Endothelial cell of umbilical vein (primary cell): ENCODE measurements around the gene ABTB1. TPM values are rescaled to one million over a fixed set of nuclear protein-coding genes. Genes with fewer than 3 reads are reported as not detected.

ENCODE experiments used
- BruUV-seq: library from RNA; stranded (reverse); fragments of 400-500 nt; replicated peaks from 2 replicates; lab custom pipeline; 2021; lab: Mats Ljungman, UMichigan
- CTCF ChIA-PET: fragments of 300-600, 350-600 bp; sonication (Branson Sonifier 250); formaldehyde crosslinking; loops from one replicate; lab custom pipeline; 2021; ENCODE audit warnings: antibody characterized with exemption, inconsistent platforms; lab: Charles Lee
- POLR2A ChIA-PET: fragments of 300-600, 350-600 bp; sonication (Branson Sonifier 250); formaldehyde crosslinking; loops from one replicate; lab custom pipeline; 2021; ENCODE audit warnings: antibody characterized with exemption, inconsistent platforms; lab: Charles Lee
- DNase-seq: peaks from one replicate; pipeline ENCODE4 v3.0.0-alpha.2; 2011; ENCODE audit warnings: low read depth, low spot score
- FAIRE-seq: peaks from 2 replicates; lab custom pipeline; 2011; peaks lifted over from hg19 to GRCh38; lab: Jason Lieb, UNC
- H2AFZ ChIP-seq: 2 replicates; pipeline ENCODE4 v1.6.0; 2012; ENCODE audit warnings: low read depth, low read length, control low read depth, inconsistent platforms
- H3K27ac ChIP-seq: 2 replicates; pipeline ENCODE4 v1.5.1; 2011; ENCODE audit warnings: low read depth, mild to moderate bottlenecking, control low read depth, low read length, moderate library complexity; ENCODE audit not compliant: insufficient read depth
- H3K27me3 ChIP-seq, 2 experiments: 2 replicates each; pipeline versions ENCODE4 v1.6.0 to v1.6.1; 2011; ENCODE audit warnings: low read length in 2 of 2, mixed read lengths in 1 of 2; ENCODE audit not compliant: control insufficient read depth in 2 of 2, insufficient read depth in 2 of 2
- H3K36me3 ChIP-seq, 2 experiments: 2 replicates in 1 of 2; 3 replicates in 1 of 2; pipeline ENCODE4 v1.5.1; 2011; ENCODE audit warnings: low read length in 2 of 2, mild to moderate bottlenecking in 1 of 2, moderate library complexity in 1 of 2; ENCODE audit not compliant: control insufficient read depth in 2 of 2, insufficient read depth in 2 of 2; ENCODE audit errors: extremely low read depth in 1 of 2
- H3K4me1 ChIP-seq: 3 replicates; pipeline ENCODE4 v1.5.1; 2011; ENCODE audit warnings: mild to moderate bottlenecking, low read length; ENCODE audit not compliant: control insufficient read depth, insufficient read depth; ENCODE audit errors: extremely low read depth
- H3K4me2 ChIP-seq: 2 replicates; pipeline ENCODE4 v1.6.1; 2011; ENCODE audit warnings: low read length, control low read depth, mixed read lengths; ENCODE audit not compliant: insufficient read depth
- H3K4me3 ChIP-seq, 3 experiments: fragments of 200-600 bp in 1 of 3; sonication (generic), shearing (Covaris generic) in 1 of 3; replicated peaks in 1 of 3; 2 replicates each; pipeline ENCODE4 v1.5.1; 2011 to 2016; ENCODE audit warnings: control low read depth in 3 of 3, low read length in 3 of 3, mild to moderate bottlenecking in 2 of 3, inconsistent platforms in 1 of 3, low read depth in 1 of 3, moderate library complexity in 1 of 3; ENCODE audit not compliant: insufficient read depth in 1 of 3
- H3K79me2 ChIP-seq: 2 replicates; pipeline ENCODE4 v1.6.0; 2012; ENCODE audit warnings: low read length, inconsistent platforms; ENCODE audit not compliant: control insufficient read depth, insufficient read depth
- H3K9ac ChIP-seq: replicated peaks from 2 replicates; pipeline ENCODE3; 2011; ENCODE audit warnings: low read length, control low read depth; ENCODE audit not compliant: insufficient read depth; ENCODE audit errors: extremely low read depth
- H3K9me1 ChIP-seq: replicated peaks from 3 replicates; pipeline ENCODE4 v1.6.0; 2011; ENCODE audit warnings: mild to moderate bottlenecking, low read length; ENCODE audit not compliant: control insufficient read depth, insufficient read depth; ENCODE audit errors: extremely low read depth
- H3K9me3 ChIP-seq: replicated peaks from 2 replicates; pipeline ENCODE4 v1.5.1; 2012; ENCODE audit warnings: low read length, inconsistent platforms; ENCODE audit not compliant: control insufficient read depth, insufficient read depth
- H4K20me1 ChIP-seq: replicated peaks from 2 replicates; pipeline ENCODE3; 2011; ENCODE audit warnings: mild to moderate bottlenecking, low read length; ENCODE audit not compliant: control insufficient read depth, insufficient read depth; ENCODE audit errors: extremely low read depth
- FOS ChIP-seq: IDR thresholded peaks from 2 replicates; pipeline ENCODE4 v1.6.1; 2011; ENCODE audit warnings: mild to moderate bottlenecking, low read length, moderate library complexity, borderline replicate concordance; ENCODE audit not compliant: insufficient read depth
- JUN ChIP-seq: IDR thresholded peaks from 2 replicates; pipeline ENCODE4 v1.6.1; 2011; ENCODE audit warnings: borderline replicate concordance, low read depth; ENCODE audit not compliant: insufficient read length, insufficient read depth
- POLR2A ChIP-seq: IDR thresholded peaks from 2 replicates; pipeline ENCODE4 v1.6.1; 2012; ENCODE audit warnings: low read depth, mild to moderate bottlenecking, control low read depth, low read length
- dilution Hi-C: fragments of 300-500 bp; cut with MboI; formaldehyde crosslinking; loops from one replicate; pipeline ENCODE4 v1.15.0; 2019; ENCODE audit warnings: low sequenced_read_pairs; ENCODE audit not compliant: extremely low pct_ligation_motif_present
- intact Hi-C: fragments of 100-400 bp; cut with micrococcal nuclease; formaldehyde crosslinking; loops from one replicate; pipeline ENCODE4 v1.10.0; 2022
- polyA plus RNA-seq, 4 experiments: library from polyadenylated mRNA; depleted of rRNA in 3 of 4; stranded (reverse) in 3 of 4; unstranded in 1 of 4; fragments of >200 nt; gene quantifications; 2 replicates each; pipeline versions ENCODE4 v1.2.1 to v1.2.3, GENCODE V29; 2011 to 2012; ENCODE audit warnings: missing spikeins in 1 of 4
- total RNA-seq: library from RNA; stranded (reverse); gene quantifications from 2 replicates; pipeline ENCODE4 v1.2.3, GENCODE V29; 2021

Gene ABTB1
- total and polyA plus RNA-seq, 2 donors (not counting 3 experiments of a cell fraction or from before 2014, with no cell fraction given): 15.2 to 25.1 TPM

GRCh38 chr3:127682561-127682960 lies 9.8 kb downstream of the ABTB1 start:
- no peaks in the 10 kb centered on the region for H3K79me2 ChIP-seq
- no peak overlapping the region for H3K27ac ChIP-seq
- H3K36me3 ChIP-seq: no peaks in the 10 kb centered on the region
- no peaks in the 10 kb centered on the region for H3K27me3 ChIP-seq
- TF ChIP-seq JUN (no peak), POLR2A (no peak)
- ChIA-PET CTCF (interaction anchor here (1.5 to 2.5 kb wide), 3 partner anchors 14 to 277 kb away, joined by 4 to 16 read pairs (median 4); no protein-coding TSS in a partner anchor), POLR2A (no interaction called here)
- no peak overlapping the region for H3K9ac ChIP-seq
- H3K9me1 ChIP-seq: no peaks in the 10 kb centered on the region
- H2AFZ ChIP-seq: no peak overlapping the region
- H3K4me1 ChIP-seq: no peaks in the 10 kb centered on the region
- intact Hi-C loops: no loop called here
- no TSS peak for BruUV-seq
- H3K4me3 ChIP-seq: no peak overlapping the region
- FAIRE-seq: no peak
- no peaks in the 10 kb centered on the region for H3K9me3 ChIP-seq
- H3K4me2 ChIP-seq: no peak overlapping the region
- dilution Hi-C loops: no loop called here
- H4K20me1 ChIP-seq: no peaks in the 10 kb centered on the region
- no peak for DNase-seq

GRCh38 chr3:127684871-127685707 lies 12.3 kb downstream of the ABTB1 start:
- FAIRE-seq: no peak
- H3K9ac ChIP-seq: no peak overlapping the region
- no peak for TF ChIP-seq FOS
- no peaks in the 10 kb centered on the region for H3K9me1 ChIP-seq
- ChIA-PET POLR2A (interaction anchor here (0.9 kb wide), 1 partner anchor 12 kb away, joined by 3 read pairs; no protein-coding TSS in a partner anchor), CTCF (interaction anchor here (1.5 to 2.5 kb wide), 5 partner anchors 11 to 274 kb away, joined by 4 to 16 read pairs (median 9); no protein-coding TSS in a partner anchor)
- no peaks in the 10 kb centered on the region for H3K36me3 ChIP-seq
- intact Hi-C loops: no loop called here
- no peak overlapping the region for H3K27ac ChIP-seq
- no peak overlapping the region for H2AFZ ChIP-seq
- no peak overlapping the region for H3K4me2 ChIP-seq
- H4K20me1 ChIP-seq: no peaks in the 10 kb centered on the region
- H3K4me3 ChIP-seq: no peak overlapping the region
- no peaks in the 10 kb centered on the region for H3K79me2 ChIP-seq
- H3K4me1 ChIP-seq: no peaks in the 10 kb centered on the region
- no TSS peak for BruUV-seq
- no peaks in the 10 kb centered on the region for H3K9me3 ChIP-seq
- no peaks in the 10 kb centered on the region for H3K27me3 ChIP-seq
- dilution Hi-C loops: no loop called here
- DNase-seq: no peak
